Measurements from ENCODE around the gene UBL7. TPM values are rescaled to one million over a fixed set of nuclear protein-coding genes. Genes with fewer than 3 reads are reported as not detected.

UBL7 gene
- total RNA-seq, 2 donors from 2014 or later: 39.0 to 43.5 TPM

- DNase-seq: no peak
- intact Hi-C loops (cut with DNase I): no loop called here
- peak; percentile 11 to 35 for ATAC-seq
Observed at GRCh38 chr15:74444106-74445062, 16.6 kb downstream of the UBL7 start.

GRCh38 chr15:74443100-74443909, 17.7 kb downstream of the UBL7 start:
- DNase-seq: no peak
- ATAC-seq: peak in 1 of 2 donors; percentile 34
- intact Hi-C loops (cut with DNase I): no loop called here

- intact Hi-C loops (cut with DNase I): no loop called here
- DNase-seq (no peak), ATAC-seq (no peak)
Observed at GRCh38 chr15:74442604-74443003, 18.4 kb downstream of the UBL7 start.

- intact Hi-C loops (cut with DNase I): no loop called here
- DNase-seq: no peak
- no peak for ATAC-seq
Observed at GRCh38 chr15:74442063-74442462, 18.9 kb downstream of the UBL7 start.

- ATAC-seq: no peak
- no peak for DNase-seq
- intact Hi-C loops (cut with DNase I): loop anchor here in 1 of 2 donors (2.0 kb wide), 1 partner anchor 59 kb away; no protein-coding TSS in a partner anchor
Observed at GRCh38 chr15:74441248-74441941, 19.6 kb downstream of the UBL7 start.

- DNase-seq (peak; percentile 74), ATAC-seq (peak; percentile 59)
- intact Hi-C loops (cut with DNase I): loop anchor here in 1 of 2 donors (1.0 to 2.0 kb wide), 2 partner anchors 57 to 64 kb away; no protein-coding TSS in a partner anchor
Observed at GRCh38 chr15:74438721-74439316, 22.1 kb downstream of the UBL7 start.

- ATAC-seq: no peak
- DNase-seq: no peak
- intact Hi-C loops (cut with DNase I): loop anchor here in 1 of 2 donors (1.0 to 2.0 kb wide), 2 partner anchors 56 to 63 kb away; no protein-coding TSS in a partner anchor
Observed at GRCh38 chr15:74438206-74438605, 22.8 kb downstream of the UBL7 start.

GRCh38 chr15:74434263-74435136, 26.5 kb downstream of the UBL7 start:
- ATAC-seq (peak; percentile 3 to 6), DNase-seq (no peak)
- intact Hi-C loops (cut with DNase I): no loop called here

GRCh38 chr15:74433592-74434262, 27.2 kb downstream of the UBL7 start, which contains the start of gene SEMA7A:
SEMA7A (minus strand) TSS chr15:74433958; CDS start chr15:74433918, 40 bp downstream.
- intact Hi-C loops (cut with DNase I): no loop called here
- DNase-seq: peak; percentile 85
- ATAC-seq: peak; percentile 95 to 96

GRCh38 chr15:74432968-74433591, 27.9 kb downstream of the UBL7 start:
- intact Hi-C loops (cut with DNase I): no loop called here
- DNase-seq (no peak), ATAC-seq (peak in 1 of 2 donors; percentile 66)

- intact Hi-C loops (cut with DNase I): no loop called here
- DNase-seq (no peak), ATAC-seq (no peak)
Observed at GRCh38 chr15:74432271-74432967, 28.5 kb downstream of the UBL7 start.

GRCh38 chr15:74431645-74432044, 29.3 kb downstream of the UBL7 start:
- intact Hi-C loops (cut with DNase I): no loop called here
- no peak for ATAC-seq
- DNase-seq: no peak

- intact Hi-C loops (cut with DNase I): no loop called here
- ATAC-seq (no peak), DNase-seq (no peak)
Observed at GRCh38 chr15:74431116-74431515, 29.8 kb downstream of the UBL7 start.

GRCh38 chr15:74430510-74430951, 30.4 kb downstream of the UBL7 start:
- intact Hi-C loops (cut with DNase I): no loop called here
- DNase-seq (no peak), ATAC-seq (no peak)

- intact Hi-C loops (cut with DNase I): loop anchor here in 1 of 2 donors (5.0 kb wide), 1 partner anchor 38 kb away; no protein-coding TSS in a partner anchor
- ATAC-seq (no peak), DNase-seq (no peak)
Observed at GRCh38 chr15:74429781-74430400, 31.1 kb downstream of the UBL7 start.
